Measurements from ENCODE around the gene AK1.

Gene AK1

GRCh38 chr9:127923046-127923445, 45.6 kb upstream of the AK1 start:
- peak; percentile 61 for DNase-seq
- H3K4me3 ChIP-seq (ENCODE audit: low read depth, low read length) = no peak overlapping the region
- no peaks in the 10 kb centered on the region for H3K9me3 ChIP-seq
- H3K36me3 ChIP-seq = no peaks in the 10 kb centered on the region
- peaks cover 13% of the 10 kb centered on the region for H3K4me1 ChIP-seq
- peaks cover 4% of the 10 kb centered on the region; the same call in 1 of the 2 replicates for H3K27me3 ChIP-seq
- TF ChIP-seq, protein P1, sequence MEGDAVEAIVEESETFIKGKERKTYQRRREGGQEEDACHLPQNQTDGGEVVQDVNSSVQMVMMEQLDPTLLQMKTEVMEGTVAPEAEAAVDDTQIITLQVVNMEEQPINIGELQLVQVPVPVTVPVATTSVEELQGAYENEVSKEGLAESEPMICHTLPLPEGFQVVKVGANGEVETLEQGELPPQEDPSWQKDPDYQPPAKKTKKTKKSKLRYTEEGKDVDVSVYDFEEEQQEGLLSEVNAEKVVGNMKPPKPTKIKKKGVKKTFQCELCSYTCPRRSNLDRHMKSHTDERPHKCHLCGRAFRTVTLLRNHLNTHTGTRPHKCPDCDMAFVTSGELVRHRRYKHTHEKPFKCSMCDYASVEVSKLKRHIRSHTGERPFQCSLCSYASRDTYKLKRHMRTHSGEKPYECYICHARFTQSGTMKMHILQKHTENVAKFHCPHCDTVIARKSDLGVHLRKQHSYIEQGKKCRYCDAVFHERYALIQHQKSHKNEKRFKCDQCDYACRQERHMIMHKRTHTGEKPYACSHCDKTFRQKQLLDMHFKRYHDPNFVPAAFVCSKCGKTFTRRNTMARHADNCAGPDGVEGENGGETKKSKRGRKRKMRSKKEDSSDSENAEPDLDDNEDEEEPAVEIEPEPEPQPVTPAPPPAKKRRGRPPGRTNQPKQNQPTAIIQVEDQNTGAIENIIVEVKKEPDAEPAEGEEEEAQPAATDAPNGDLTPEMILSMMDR (IDR thresholded peaks at IDR 0.05; ENCODE audit: low read depth, low read length) = no peak

GRCh38 chr9:127921557-127922120, 44.2 kb upstream of the AK1 start:
- peak; percentile 70 for DNase-seq
- Histone ChIP-seq H3K4me3 (ENCODE audit: low read depth, low read length) (no peak overlapping the region), H3K36me3 (no peaks in the 10 kb centered on the region), H3K4me1 (peaks cover 18% of the 10 kb centered on the region), H3K27me3 (peaks cover 4% of the 10 kb centered on the region; the same call in 1 of the 2 replicates), H3K9me3 (no peaks in the 10 kb centered on the region)
- TF ChIP-seq, protein P1 (IDR thresholded peaks at IDR 0.05; ENCODE audit: low read depth, low read length) = peak; percentile 72

DNA sequence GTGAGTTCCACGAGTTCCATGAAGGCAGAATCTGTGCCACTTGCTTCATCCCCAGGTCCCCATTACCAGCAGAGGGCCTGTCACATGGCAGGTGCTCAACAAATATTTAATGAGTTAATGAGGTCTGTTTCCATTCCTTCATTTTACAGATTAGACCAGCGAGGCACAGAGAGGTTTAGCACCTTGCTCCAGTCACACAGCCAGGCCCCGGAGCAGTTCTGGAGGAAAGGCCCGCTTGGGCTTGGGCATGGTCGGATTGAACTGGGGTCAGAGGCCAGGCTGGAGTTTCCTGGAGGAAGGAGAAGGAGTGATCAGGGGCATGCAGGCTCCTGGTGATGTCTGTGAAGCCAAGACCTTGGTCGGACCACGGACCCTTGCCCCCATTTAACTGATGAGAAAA, 43.3 kb upstream of the AK1 start:
- TF ChIP-seq, protein P1 (IDR thresholded peaks at IDR 0.05; ENCODE audit: low read depth, low read length) = no peak
- DNase-seq = peak; percentile 5
- no peak overlapping the region for H3K4me3 ChIP-seq (ENCODE audit: low read depth, low read length)
- no peaks in the 10 kb centered on the region for H3K9me3 ChIP-seq
- H3K4me1 ChIP-seq = peaks cover 24% of the 10 kb centered on the region
- peaks cover 4% of the 10 kb centered on the region; the same call in 1 of the 2 replicates for H3K27me3 ChIP-seq
- H3K36me3 ChIP-seq = no peaks in the 10 kb centered on the region

DNA sequence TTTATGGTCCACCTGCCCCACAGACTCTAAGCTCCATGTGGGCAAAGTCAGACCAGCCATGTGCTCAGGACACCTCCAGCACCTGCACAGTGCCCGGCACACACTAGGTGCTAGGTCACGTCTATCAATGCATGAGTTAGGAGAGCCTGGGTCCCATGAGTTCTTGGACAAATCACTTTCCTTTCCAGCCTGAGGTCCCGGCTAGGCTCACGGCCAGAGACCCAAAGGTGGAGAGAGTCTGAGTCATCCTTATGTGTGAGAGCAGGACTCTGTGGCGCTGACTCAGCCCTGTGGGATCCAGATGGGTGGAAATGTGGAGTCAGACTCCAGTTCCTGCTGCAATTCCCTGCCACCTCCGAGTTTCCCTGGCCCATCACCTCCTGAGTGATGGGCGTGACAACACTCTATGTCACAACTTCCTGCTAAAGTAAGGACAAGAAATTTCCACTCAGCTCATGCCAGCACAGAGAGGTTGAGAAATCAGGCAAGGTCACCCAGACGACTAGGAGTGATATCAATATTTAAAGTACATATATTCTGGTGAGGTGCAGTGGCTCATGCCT, 41.9 kb upstream of the AK1 start:
- DNase-seq = peak; percentile 65
- no peak overlapping the region for H3K4me3 ChIP-seq (ENCODE audit: low read depth, low read length)
- TF ChIP-seq, protein P1 (IDR thresholded peaks at IDR 0.05; ENCODE audit: low read depth, low read length) = no peak
- H3K36me3 ChIP-seq = no peaks in the 10 kb centered on the region
- no peaks in the 10 kb centered on the region for H3K9me3 ChIP-seq
- peaks cover 30% of the 10 kb centered on the region for H3K4me1 ChIP-seq
- peaks cover 4% of the 10 kb centered on the region; the same call in 1 of the 2 replicates for H3K27me3 ChIP-seq

DNA sequence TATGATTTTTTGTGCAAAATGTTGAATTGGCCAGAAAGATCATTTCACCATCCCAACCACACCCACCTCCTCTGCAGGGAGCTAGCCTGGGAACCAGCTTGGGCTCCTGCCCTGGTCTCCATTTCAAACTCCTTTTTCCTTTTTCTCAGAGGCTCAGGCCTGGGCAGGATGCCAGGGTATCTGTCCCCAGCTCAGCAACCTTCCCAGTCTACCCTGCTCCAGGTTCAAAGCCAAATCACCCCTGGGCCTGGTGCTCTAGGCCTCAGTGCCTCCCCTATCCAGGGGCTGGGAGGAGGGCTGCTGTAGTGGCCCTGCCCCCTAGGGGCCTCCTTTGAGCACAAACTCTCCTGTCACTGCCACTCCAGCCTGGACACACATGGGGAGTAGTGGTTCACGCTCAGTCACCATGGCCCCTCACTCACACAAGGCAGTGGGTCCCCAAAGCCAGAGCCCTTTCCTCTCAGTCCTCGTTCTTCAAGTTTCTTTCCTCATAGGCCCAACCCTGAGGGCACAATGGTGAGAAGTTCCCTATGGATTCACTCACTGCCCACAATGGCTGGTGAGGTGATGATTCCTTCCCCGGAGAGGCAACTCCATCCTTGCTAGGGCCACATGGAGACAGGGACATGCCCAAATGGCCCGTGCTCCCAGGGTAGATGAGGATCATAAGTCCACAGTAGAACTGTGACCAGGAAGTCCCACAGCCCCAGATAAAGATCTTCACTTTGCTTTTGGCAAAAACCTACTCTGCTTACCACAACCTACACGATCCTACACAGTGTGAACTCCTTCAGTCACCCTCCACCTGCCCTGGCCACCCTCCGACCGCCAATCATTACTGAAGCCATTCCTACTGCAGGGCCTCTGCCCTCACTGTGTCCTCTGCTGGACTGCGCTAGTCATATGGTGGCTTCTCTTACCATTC, 41.0 kb upstream of the AK1 start:
- no peaks in the 10 kb centered on the region for H3K9me3 ChIP-seq
- H3K27me3 ChIP-seq = peaks cover 4% of the 10 kb centered on the region; the same call in 1 of the 2 replicates
- DNase-seq = peak; percentile 72
- H3K36me3 ChIP-seq = no peaks in the 10 kb centered on the region
- peaks cover 30% of the 10 kb centered on the region for H3K4me1 ChIP-seq
- TF ChIP-seq, protein P1 (IDR thresholded peaks at IDR 0.05; ENCODE audit: low read depth, low read length) = peak; percentile 49
- H3K4me3 ChIP-seq (ENCODE audit: low read depth, low read length) = no peak overlapping the region
